ENCODE data around the gene TSEN2. TPM values are rescaled to one million over a fixed set of nuclear protein-coding genes. Genes with fewer than 3 reads are reported as not detected.

TSEN2 gene
- total RNA-seq, 1 experiment from 2014 or later = 22.0 TPM

DNA sequence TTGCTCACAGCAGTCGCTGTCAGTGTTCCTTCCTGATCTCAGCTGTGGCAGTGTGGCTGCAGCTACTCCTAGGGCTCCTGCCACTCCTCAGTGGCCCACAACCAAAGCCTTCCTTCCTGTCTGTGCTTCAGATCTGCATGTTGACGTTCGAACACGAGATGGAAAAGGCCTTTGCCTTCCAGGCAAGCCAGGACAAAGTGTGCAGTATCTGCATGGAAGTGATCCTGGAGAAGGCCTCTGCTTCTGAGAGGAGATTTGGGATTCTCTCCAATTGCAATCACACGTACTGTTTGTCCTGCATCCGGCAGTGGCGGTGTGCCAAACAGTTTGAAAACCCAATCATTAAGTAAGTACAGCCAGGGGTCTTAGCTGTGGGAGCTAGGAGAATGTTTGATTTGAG lies 90.4 kb downstream of the TSEN2 start:
- H4K91ac ChIP-seq (ENCODE audit: insufficient read length, low read depth, low read length) = no peak overlapping the region
- peaks cover 56 to 90% (median 85%) of the 10 kb centered on the region in 3 experiments; a peak in 6 of 7 replicates for H3K36me3 Mint-ChIP-seq (ENCODE audit: insufficient read depth in 1 of 3, low read depth in 3 of 3)
- H3K23ac ChIP-seq (ENCODE audit: insufficient read length, low read depth, low read length) = no peak overlapping the region
- H4K20me1 ChIP-seq (ENCODE audit: control insufficient read depth, insufficient read depth, insufficient read length) = peaks cover 2% of the 10 kb centered on the region
- no peaks in the 10 kb centered on the region for H3K27me3 Mint-ChIP-seq (ENCODE audit: low read depth)
- no peak overlapping the region for H3T11ph ChIP-seq (ENCODE audit: low read length)
- TF ChIP-seq CTCF (conservative IDR thresholded peaks at IDR 0.05) = no peak
- no peak overlapping the region for H3K27ac ChIP-seq (ENCODE audit: insufficient read length, low read depth, low read length)
- H3K18ac ChIP-seq (ENCODE audit: insufficient read length, low read depth, low read length) = no peak overlapping the region
- H3K27ac Mint-ChIP-seq = no peak overlapping the region
- no peak overlapping the region for H2BK5ac ChIP-seq (ENCODE audit: insufficient read length, low read length)
- H3K4me2 ChIP-seq (ENCODE audit: insufficient read depth, insufficient read length, low read length) = no peak overlapping the region
- no CpG with 5 or more reads among the region's 7 CpGs for WGBS (ENCODE audit: extremely low coverage, insufficient read length, low lambda C conversion rate)
- H3K4me1 ChIP-seq (ENCODE audit: insufficient read depth, low read length) = no peaks in the 10 kb centered on the region
- no peak overlapping the region for H2BK15ac ChIP-seq (ENCODE audit: low read depth, low read length)
- no peaks in the 10 kb centered on the region for H3K4me1 Mint-ChIP-seq
- no peak overlapping the region for H3K4ac ChIP-seq (ENCODE audit: low read depth, low read length)
- no peak overlapping the region for H3K4me3 Mint-ChIP-seq
- H2AFZ ChIP-seq (ENCODE audit: low read length) = no peak overlapping the region
- no peak overlapping the region for H2BK120ac ChIP-seq (ENCODE audit: low read depth, low read length, poor library complexity, severe bottlenecking)
- no peak overlapping the region for H2BK12ac ChIP-seq (ENCODE audit: insufficient read length, low read depth, low read length)
- H4K8ac ChIP-seq (replicated peaks; ENCODE audit: insufficient read length, low read depth, low read length) = no peak overlapping the region
- no peak for DNase-seq
- H3K9ac ChIP-seq (ENCODE audit: extremely low read depth, insufficient read length, low read length) = no peak overlapping the region
- H4K5ac ChIP-seq (ENCODE audit: insufficient read length, low read depth, low read length) = no peak overlapping the region
- no peak overlapping the region for H2BK20ac ChIP-seq (ENCODE audit: low read depth, low read length, poor library complexity, severe bottlenecking)
- H3K23me2 ChIP-seq (ENCODE audit: insufficient read length, low read depth, low read length, poor library complexity, severe bottlenecking) = no peaks in the 10 kb centered on the region
- H3K79me1 ChIP-seq (ENCODE audit: insufficient read depth, low read depth, low read length, poor library complexity, severe bottlenecking) = no peaks in the 10 kb centered on the region
- H3K27me3 ChIP-seq (ENCODE audit: insufficient read depth, low read length) = no peaks in the 10 kb centered on the region
- no peak overlapping the region for H2AK5ac ChIP-seq (ENCODE audit: insufficient read length, low read length)
- H3K9me3 ChIP-seq (ENCODE audit: control insufficient read depth, low read depth, low read length) = no peaks in the 10 kb centered on the region
- H3K79me2 ChIP-seq (ENCODE audit: insufficient read depth, low read length) = no peaks in the 10 kb centered on the region
- no peak overlapping the region for H3K56ac ChIP-seq (ENCODE audit: insufficient read length, low read depth, low read length)
- H3K14ac ChIP-seq (ENCODE audit: insufficient read depth, low read length) = no peak overlapping the region
- H3K9me3 Mint-ChIP-seq = no peaks in the 10 kb centered on the region

All from H9 (cell line).